A673 (cell line): ENCODE measurements around the gene XIST. TPM values are rescaled to one million over a fixed set of nuclear protein-coding genes. Genes with fewer than 3 reads are reported as not detected.

Experiments
- BruUV-seq: library from RNA; stranded (reverse); fragments of 400-500 nt; replicated peaks from 2 replicates; lab custom pipeline; 2021; lab: Mats Ljungman, UMichigan
- CTCF ChIA-PET: fragments of 300-600 bp; sonication (Branson Sonifier 250); formaldehyde crosslinking; loops from one replicate; lab custom pipeline; 2022; ENCODE audit warnings: antibody characterized with exemption; lab: Charles Lee
- POLR2A ChIA-PET: fragments of 300-600 bp; sonication (Branson Sonifier 250); formaldehyde crosslinking; loops from one replicate; lab custom pipeline; 2022; ENCODE audit warnings: antibody characterized with exemption; ENCODE audit not compliant: low non-redundant PET; lab: Charles Lee
- DNase-seq: peaks from one replicate; pipeline ENCODE4 v3.0.0-alpha.2; 2015; ENCODE audit warnings: low spot score
- H3K27ac ChIP-seq: fragments of 200-600 bp; sonication (generic); 2 replicates; pipeline ENCODE4 v1.5.1; 2016; ENCODE audit warnings: mixed run types, low read depth, mild to moderate bottlenecking, mixed read lengths, antibody characterized with exemption, low read length; ENCODE audit not compliant: poor library complexity, severe bottlenecking
- H3K27me3 ChIP-seq: fragments of 200-600 bp; sonication (generic); replicated peaks from 2 replicates; pipeline ENCODE4 v1.6.1; 2017; ENCODE audit warnings: mixed run types, low read depth, mild to moderate bottlenecking, mixed read lengths, antibody characterized with exemption, low read length; ENCODE audit not compliant: insufficient read depth, poor library complexity
- H3K36me3 ChIP-seq: fragments of 200-600 bp; sonication (generic); 2 replicates; pipeline ENCODE4 v1.6.1; 2016; ENCODE audit warnings: mixed run types, mild to moderate bottlenecking, mixed read lengths, antibody characterized with exemption, low read length; ENCODE audit not compliant: insufficient read depth, poor library complexity, severe bottlenecking
- H3K4me1 ChIP-seq: fragments of 200-600 bp; sonication (generic); 2 replicates; pipeline ENCODE4 v1.6.1; 2017; ENCODE audit warnings: mixed run types, mild to moderate bottlenecking, mixed read lengths, antibody characterized with exemption, low read length; ENCODE audit not compliant: insufficient read depth, poor library complexity, severe bottlenecking
- H3K4me3 ChIP-seq: fragments of 200-600 bp; sonication (generic); 2 replicates; pipeline ENCODE4 v1.5.1; 2016; ENCODE audit warnings: low read depth, mixed run types, mild to moderate bottlenecking, mixed read lengths, low read length; ENCODE audit not compliant: poor library complexity, severe bottlenecking
- H3K9me3 ChIP-seq: fragments of 200-600 bp; sonication (generic); 2 replicates; pipeline ENCODE4 v1.6.1; 2016; ENCODE audit warnings: mixed run types, low read depth, mild to moderate bottlenecking, mixed read lengths, antibody characterized with exemption, low read length; ENCODE audit not compliant: poor library complexity, severe bottlenecking
- CTCF ChIP-seq: fragments of 300-800, 200-600 bp; sonication (generic); conservative IDR thresholded peaks from 2 replicates; pipeline ENCODE4 v1.5.1; 2017; ENCODE audit warnings: low read depth, mild to moderate bottlenecking, antibody characterized with exemption, low read length, moderate library complexity, mixed read lengths
- EZH2 ChIP-seq: fragments of 200-600 bp; sonication (generic); IDR thresholded peaks from 2 replicates; pipeline ENCODE4 v1.6.1; 2017; ENCODE audit warnings: borderline replicate concordance, low read depth, mild to moderate bottlenecking, mixed read lengths, antibody characterized with exemption, low read length; ENCODE audit not compliant: poor library complexity, severe bottlenecking
- intact Hi-C: fragments of 100-400 bp; cut with micrococcal nuclease; formaldehyde crosslinking; loops from one replicate; pipeline ENCODE4 v1.10.0; 2022; ENCODE audit not compliant: unreplicated experiment
- total RNA-seq: library from RNA; stranded (reverse); gene quantifications from 2 replicates; pipeline ENCODE4 v1.2.3, GENCODE V29; 2021

Gene XIST
- total RNA-seq, 1 experiment from 2014 or later = 305 TPM

GRCh38 chrX:73867144-73867543 is 14.6 kb upstream of the XIST start:
- BruUV-seq = no TSS peak
- Histone ChIP-seq H3K4me1 (no peaks in the 10 kb centered on the region), H3K9me3 (no peaks in the 10 kb centered on the region), H3K4me3 (no peak overlapping the region), H3K36me3 (no peaks in the 10 kb centered on the region), H3K27ac (no peak overlapping the region), H3K27me3 (no peaks in the 10 kb centered on the region)
- no peak for DNase-seq
- ChIA-PET CTCF (no interaction called here), POLR2A (no interaction called here)
- intact Hi-C loops = no loop called here
- TF ChIP-seq CTCF (no peak), EZH2 (no peak)

GRCh38 chrX:73863852-73864251 is 11.3 kb upstream of the XIST start:
- TF ChIP-seq CTCF (no peak), EZH2 (no peak)
- intact Hi-C loops = no loop called here
- Histone ChIP-seq H3K27ac (no peak overlapping the region), H3K36me3 (no peaks in the 10 kb centered on the region), H3K4me3 (no peak overlapping the region), H3K27me3 (no peaks in the 10 kb centered on the region), H3K9me3 (no peaks in the 10 kb centered on the region), H3K4me1 (no peaks in the 10 kb centered on the region)
- ChIA-PET CTCF (no interaction called here), POLR2A (no interaction called here)
- DNase-seq = no peak
- no TSS peak for BruUV-seq

- BruUV-seq = no TSS peak
- H3K9me3 ChIP-seq = no peaks in the 10 kb centered on the region
- no peak for DNase-seq
- no peaks in the 10 kb centered on the region for H3K27me3 ChIP-seq
- POLR2A ChIA-PET = no interaction called here
- H3K27ac ChIP-seq = no peak overlapping the region
- TF ChIP-seq EZH2 (no peak), CTCF (no peak)
- intact Hi-C loops = no loop called here
- no peak overlapping the region for H3K4me3 ChIP-seq
- CTCF ChIA-PET = no interaction called here
- no peaks in the 10 kb centered on the region for H3K4me1 ChIP-seq
- H3K36me3 ChIP-seq = no peaks in the 10 kb centered on the region
Measured at GRCh38 chrX:73863268-73863667, 10.8 kb upstream of the XIST start.
